HepG2 (cell line): Measurements from ENCODE around the gene FAM216A. TPM values are rescaled to one million over a fixed set of nuclear protein-coding genes. Genes with fewer than 3 reads are reported as not detected.

ENCODE experiments used
- ATF7-NPFF ChIP-seq: sonication (generic); formaldehyde crosslinking; IDR thresholded peaks from 2 replicates; pipeline ENCODE4 v1.8.1; 2023; ENCODE audit warnings: mild to moderate bottlenecking, low read depth, missing genetic modification reagents, moderate library complexity
- CHCHD3 ChIP-seq: sonication (generic); formaldehyde crosslinking; IDR thresholded peaks from 2 replicates; pipeline ENCODE4 v1.8.0; 2022; ENCODE audit warnings: mild to moderate bottlenecking, missing genetic modification reagents, moderate library complexity
- GTF2F1 ChIP-seq: fragments of 150-350 bp; IDR thresholded peaks from 2 replicates; pipeline ENCODE4 v1.6.1; 2014; ENCODE audit warnings: low read length
- HCFC1 ChIP-seq: fragments of 150-350 bp; IDR thresholded peaks from 2 replicates; pipeline ENCODE4 v1.6.1; 2014; ENCODE audit warnings: low read depth, low read length
- JUNB ChIP-seq: sonication (generic); formaldehyde crosslinking; IDR thresholded peaks from 2 replicates; pipeline ENCODE4 v1.8.0; 2022; ENCODE audit warnings: missing genetic modification reagents, mild to moderate bottlenecking, borderline replicate concordance
- MIER3 ChIP-seq: IDR thresholded peaks from 2 replicates; pipeline ENCODE4 v1.6.1; 2016; ENCODE audit warnings: missing compliant biosample characterization, borderline replicate concordance
- NBN ChIP-seq: fragments of 450-650 bp; conservative IDR thresholded peaks from 2 replicates; pipeline ENCODE4 v1.6.1; 2017
- NKX3-1 ChIP-seq: sonication (generic); formaldehyde crosslinking; IDR thresholded peaks from 2 replicates; pipeline ENCODE4 v1.5.0; 2020; ENCODE audit warnings: missing genetic modification reagents
- PAWR ChIP-seq: sonication (generic); formaldehyde crosslinking; IDR thresholded peaks from 2 replicates; pipeline ENCODE4 v1.4.0; 2020; ENCODE audit warnings: missing genetic modification reagents, mild to moderate bottlenecking, borderline replicate concordance
- PPARG ChIP-seq: conservative IDR thresholded peaks from 2 replicates; pipeline ENCODE4 v1.6.1; 2016; ENCODE audit warnings: missing biosample characterization, missing genetic modification reagents
- SAFB2 ChIP-seq: sonication (generic); formaldehyde crosslinking; IDR thresholded peaks from 2 replicates; pipeline ENCODE4 v1.5.1; 2020; ENCODE audit warnings: missing genetic modification reagents, low read depth, mild to moderate bottlenecking, borderline replicate concordance
- SALL1 ChIP-seq: sonication (generic); formaldehyde crosslinking; IDR thresholded peaks from 2 replicates; pipeline ENCODE4 v1.8.0; 2022; ENCODE audit warnings: mild to moderate bottlenecking, missing genetic modification reagents
- SCMH1 ChIP-seq: sonication (generic); formaldehyde crosslinking; IDR thresholded peaks from 2 replicates; pipeline ENCODE4 v1.9.0; 2021; ENCODE audit warnings: missing genetic modification reagents, mild to moderate bottlenecking, borderline replicate concordance
- SP4 ChIP-seq: sonication (generic); formaldehyde crosslinking; IDR thresholded peaks from 2 replicates; pipeline ENCODE4 v1.8.1; 2023; ENCODE audit warnings: mild to moderate bottlenecking, missing genetic modification reagents
- ZFP36L2 ChIP-seq: sonication (generic); formaldehyde crosslinking; IDR thresholded peaks from 2 replicates; pipeline ENCODE4 v1.4.0; 2020; ENCODE audit warnings: missing genetic modification reagents
- ZNF564 ChIP-seq: sonication (generic); formaldehyde crosslinking; IDR thresholded peaks from 2 replicates; pipeline ENCODE4 v1.8.1; 2023; ENCODE audit warnings: mild to moderate bottlenecking, missing genetic modification reagents
- polyA plus RNA-seq, 8 experiments: library from polyadenylated mRNA; depleted of rRNA in 3 of 8; stranded (reverse) in 7 of 8; unstranded in 1 of 8; fragments of >200 nt; fragmentation: Illumina TruSeq in 4 of 8; extraction: Trizol in 4 of 8; gene quantifications; 2 replicates each; pipeline versions ENCODE4 v1.2.1 to v1.2.3, GENCODE V29; 2011 to 2016; ENCODE audit warnings: low read depth in 4 of 8, missing spikeins in 1 of 8, mixed read lengths in 1 of 8; ENCODE audit not compliant: insufficient read depth in 1 of 8
- total RNA-seq, 5 experiments: library from RNA; depleted of rRNA; stranded (reverse); fragments of >200 nt; fragmentation: Illumina TruSeq; extraction: Trizol; gene quantifications; 2 replicates each; pipeline ENCODE4 v1.2.3, GENCODE V29; 2016; ENCODE audit warnings: low read depth in 1 of 5
- TF ChIP-seq, protein P1 (sequence below): sonication (generic); formaldehyde crosslinking; IDR thresholded peaks from 2 replicates; pipeline ENCODE4 v1.8.0; 2022; ENCODE audit warnings: missing genetic modification reagents, low read depth, mild to moderate bottlenecking, borderline replicate concordance
- TF ChIP-seq, protein P2 (sequence below): IDR thresholded peaks from 2 replicates; pipeline ENCODE4 v1.6.1; 2016; ENCODE audit warnings: missing compliant biosample characterization, missing genetic modification reagents, borderline replicate concordance
- TF ChIP-seq, protein P3 (sequence below): fragments of 450-650 bp; IDR thresholded peaks from 2 replicates; pipeline ENCODE4 v1.6.1; 2017; ENCODE audit warnings: mild to moderate bottlenecking
- TF ChIP-seq, protein P4 (sequence below): sonication (generic); formaldehyde crosslinking; IDR thresholded peaks from 2 replicates; pipeline ENCODE4 v1.8.1; 2023; ENCODE audit warnings: mild to moderate bottlenecking, inconsistent platforms, moderate library complexity, missing genetic modification reagents, borderline replicate concordance
- TF ChIP-seq, protein P5 (sequence below): sonication (generic); formaldehyde crosslinking; IDR thresholded peaks from 2 replicates; pipeline ENCODE4 v1.4.0; 2020; ENCODE audit warnings: mild to moderate bottlenecking, missing genetic modification reagents
- TF ChIP-seq, protein P6 (sequence below): sonication (generic); formaldehyde crosslinking; IDR thresholded peaks from 2 replicates; pipeline ENCODE4 v1.4.0; 2020; ENCODE audit warnings: missing genetic modification reagents, borderline replicate concordance

Gene FAM216A
- total and polyA plus RNA-seq, 2 of the 13 experiments (the other 11 are each of a cell fraction or from before 2014, with no cell fraction given): 20.3 to 31.2 TPM

DNA sequence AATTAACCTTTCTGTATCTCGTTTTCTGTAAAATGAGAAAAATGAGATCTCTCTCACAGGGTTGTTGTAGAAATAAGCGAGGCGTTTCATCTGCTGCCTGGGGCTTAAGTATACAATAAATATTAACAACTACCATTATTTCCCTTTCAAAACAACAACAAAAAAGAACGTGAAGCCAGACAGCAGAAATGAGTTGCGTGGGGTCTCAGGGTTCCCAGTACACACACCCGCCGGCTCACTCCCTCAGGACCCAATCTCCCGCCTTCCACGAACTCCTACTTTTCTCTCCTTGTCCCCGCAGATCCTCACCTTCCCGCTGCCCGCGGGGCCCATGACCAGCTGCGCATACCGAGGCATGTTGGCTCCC is 815 bp upstream of the FAM216A start (continued):
- TF ChIP-seq, protein P1, sequence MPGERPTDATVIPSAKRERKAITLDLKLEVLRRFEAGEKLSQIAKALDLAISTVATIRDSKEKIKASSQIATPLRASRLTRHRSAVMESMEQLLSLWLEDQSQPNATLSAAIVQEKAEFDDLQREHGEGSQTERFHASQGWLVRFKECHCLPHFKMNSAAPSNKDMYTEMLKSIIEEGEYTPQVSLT (CRISPR knock-in tag): 0 out of 2 replicates have a peak, but pooled peaks have one; percentile 31
- TF ChIP-seq GTF2F1: no peak
- no peak for TF ChIP-seq SCMH1 (CRISPR knock-in tag)
- TF ChIP-seq ZFP36L2: no peak
- TF ChIP-seq HCFC1: no peak
- TF ChIP-seq, protein P2, sequence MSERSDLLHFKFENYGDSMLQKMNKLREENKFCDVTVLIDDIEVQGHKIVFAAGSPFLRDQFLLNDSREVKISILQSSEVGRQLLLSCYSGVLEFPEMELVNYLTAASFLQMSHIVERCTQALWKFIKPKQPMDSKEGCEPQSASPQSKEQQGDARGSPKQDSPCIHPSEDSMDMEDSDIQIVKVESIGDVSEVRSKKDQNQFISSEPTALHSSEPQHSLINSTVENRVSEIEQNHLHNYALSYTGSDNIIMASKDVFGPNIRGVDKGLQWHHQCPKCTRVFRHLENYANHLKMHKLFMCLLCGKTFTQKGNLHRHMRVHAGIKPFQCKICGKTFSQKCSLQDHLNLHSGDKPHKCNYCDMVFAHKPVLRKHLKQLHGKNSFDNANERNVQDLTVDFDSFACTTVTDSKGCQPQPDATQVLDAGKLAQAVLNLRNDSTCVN (CRISPR knock-in tag): 0 out of 2 replicates have a peak, but pooled peaks have one; percentile 32
- no peak for TF ChIP-seq SAFB2 (CRISPR knock-in tag)
- TF ChIP-seq NBN: no peak
- no peak for TF ChIP-seq MIER3 (CRISPR knock-in tag)
- TF ChIP-seq SALL1 (CRISPR knock-in tag): no peak
- TF ChIP-seq JUNB (CRISPR knock-in tag): no peak
- no peak for TF ChIP-seq ZNF564
- no peak for TF ChIP-seq PPARG
- TF ChIP-seq, protein P3, sequence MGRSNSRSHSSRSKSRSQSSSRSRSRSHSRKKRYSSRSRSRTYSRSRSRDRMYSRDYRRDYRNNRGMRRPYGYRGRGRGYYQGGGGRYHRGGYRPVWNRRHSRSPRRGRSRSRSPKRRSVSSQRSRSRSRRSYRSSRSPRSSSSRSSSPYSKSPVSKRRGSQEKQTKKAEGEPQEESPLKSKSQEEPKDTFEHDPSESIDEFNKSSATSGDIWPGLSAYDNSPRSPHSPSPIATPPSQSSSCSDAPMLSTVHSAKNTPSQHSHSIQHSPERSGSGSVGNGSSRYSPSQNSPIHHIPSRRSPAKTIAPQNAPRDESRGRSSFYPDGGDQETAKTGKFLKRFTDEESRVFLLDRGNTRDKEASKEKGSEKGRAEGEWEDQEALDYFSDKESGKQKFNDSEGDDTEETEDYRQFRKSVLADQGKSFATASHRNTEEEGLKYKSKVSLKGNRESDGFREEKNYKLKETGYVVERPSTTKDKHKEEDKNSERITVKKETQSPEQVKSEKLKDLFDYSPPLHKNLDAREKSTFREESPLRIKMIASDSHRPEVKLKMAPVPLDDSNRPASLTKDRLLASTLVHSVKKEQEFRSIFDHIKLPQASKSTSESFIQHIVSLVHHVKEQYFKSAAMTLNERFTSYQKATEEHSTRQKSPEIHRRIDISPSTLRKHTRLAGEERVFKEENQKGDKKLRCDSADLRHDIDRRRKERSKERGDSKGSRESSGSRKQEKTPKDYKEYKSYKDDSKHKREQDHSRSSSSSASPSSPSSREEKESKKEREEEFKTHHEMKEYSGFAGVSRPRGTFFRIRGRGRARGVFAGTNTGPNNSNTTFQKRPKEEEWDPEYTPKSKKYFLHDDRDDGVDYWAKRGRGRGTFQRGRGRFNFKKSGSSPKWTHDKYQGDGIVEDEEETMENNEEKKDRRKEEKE: no peak
- no peak for TF ChIP-seq SP4 (CRISPR knock-in tag)
- TF ChIP-seq CHCHD3 (CRISPR knock-in tag): no peak
- no peak for TF ChIP-seq ATF7-NPFF
- no peak for TF ChIP-seq NKX3-1 (CRISPR knock-in tag)
- TF ChIP-seq, protein P4, sequence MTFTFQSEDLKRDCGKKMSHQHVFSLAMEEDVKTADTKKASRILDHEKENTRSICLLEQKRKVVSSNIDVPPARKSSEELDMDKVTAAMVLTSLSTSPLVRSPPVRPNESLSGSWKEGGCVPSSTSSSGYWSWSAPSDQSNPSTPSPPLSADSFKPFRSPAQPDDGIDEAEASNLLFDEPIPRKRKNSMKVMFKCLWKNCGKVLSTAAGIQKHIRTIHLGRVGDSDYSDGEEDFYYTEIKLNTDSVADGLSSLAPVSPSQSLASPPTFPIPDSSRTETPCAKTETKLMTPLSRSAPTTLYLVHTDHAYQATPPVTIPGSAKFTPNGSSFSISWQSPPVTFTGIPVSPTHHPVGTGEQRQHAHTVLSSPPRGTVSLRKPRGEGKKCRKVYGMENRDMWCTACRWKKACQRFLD (CRISPR knock-in tag): 0 out of 2 replicates have a peak, but pooled peaks have one; percentile 15
- TF ChIP-seq, protein P5, sequence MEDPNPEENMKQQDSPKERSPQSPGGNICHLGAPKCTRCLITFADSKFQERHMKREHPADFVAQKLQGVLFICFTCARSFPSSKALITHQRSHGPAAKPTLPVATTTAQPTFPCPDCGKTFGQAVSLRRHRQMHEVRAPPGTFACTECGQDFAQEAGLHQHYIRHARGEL (CRISPR knock-in tag): no peak
- TF ChIP-seq, protein P6, sequence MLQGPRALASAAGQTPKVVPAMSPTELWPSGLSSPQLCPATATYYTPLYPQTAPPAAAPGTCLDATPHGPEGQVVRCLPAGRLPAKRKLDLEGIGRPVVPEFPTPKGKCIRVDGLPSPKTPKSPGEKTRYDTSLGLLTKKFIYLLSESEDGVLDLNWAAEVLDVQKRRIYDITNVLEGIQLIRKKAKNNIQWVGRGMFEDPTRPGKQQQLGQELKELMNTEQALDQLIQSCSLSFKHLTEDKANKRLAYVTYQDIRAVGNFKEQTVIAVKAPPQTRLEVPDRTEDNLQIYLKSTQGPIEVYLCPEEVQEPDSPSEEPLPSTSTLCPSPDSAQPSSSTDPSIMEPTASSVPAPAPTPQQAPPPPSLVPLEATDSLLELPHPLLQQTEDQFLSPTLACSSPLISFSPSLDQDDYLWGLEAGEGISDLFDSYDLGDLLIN: no peak
- no peak for TF ChIP-seq PAWR (CRISPR knock-in tag)
